Measurements from ENCODE around the gene DEFB128.

DEFB128 gene

GRCh38 chr20:164618-165017 is 24.9 kb downstream of the DEFB128 start:
- TF ChIP-seq PPARA (CRISPR knock-in tag; IDR thresholded peaks at IDR 0.05; ENCODE audit: borderline replicate concordance) = no peak
- no peak for TF ChIP-seq PATZ1 (CRISPR knock-in tag; IDR thresholded peaks at IDR 0.05; ENCODE audit: borderline replicate concordance)
- no peak for TF ChIP-seq BACH2 (CRISPR knock-in tag; IDR thresholded peaks at IDR 0.05; ENCODE audit: borderline replicate concordance)
- TF ChIP-seq CSRNP3 (CRISPR knock-in tag; IDR thresholded peaks at IDR 0.05) = no peak

GRCh38 chr20:157154-157553 is 32.4 kb downstream of the DEFB128 start, which contains the start of gene DEFB127:
DEFB127 (plus strand) TSS chr20:157454; CDS start chr20:157545, 91 bp downstream.
- TF ChIP-seq CREB5 (CRISPR knock-in tag; IDR thresholded peaks at IDR 0.05; ENCODE audit: low read depth) = no peak
- TF ChIP-seq ZNF70 (CRISPR knock-in tag; IDR thresholded peaks at IDR 0.05) = no peak
- no peak for TF ChIP-seq ZNF8 (CRISPR knock-in tag; IDR thresholded peaks at IDR 0.05)
- TF ChIP-seq ISL1 (CRISPR knock-in tag; IDR thresholded peaks at IDR 0.05) = no peak
- no peak for TF ChIP-seq PPARA (CRISPR knock-in tag; IDR thresholded peaks at IDR 0.05; ENCODE audit: borderline replicate concordance)
- TF ChIP-seq ARNTL (CRISPR knock-in tag; IDR thresholded peaks at IDR 0.05; ENCODE audit: borderline replicate concordance, low read depth) = no peak
- TF ChIP-seq ZFP30 (CRISPR knock-in tag; IDR thresholded peaks at IDR 0.05) = no peak
- no peak for TF ChIP-seq POU6F1 (CRISPR knock-in tag; IDR thresholded peaks at IDR 0.05; ENCODE audit: borderline replicate concordance, low read depth)
- TF ChIP-seq OSR1 (CRISPR knock-in tag; IDR thresholded peaks at IDR 0.05) = no peak
- TF ChIP-seq ZFP3 (CRISPR knock-in tag; IDR thresholded peaks at IDR 0.05) = no peak
- no peak for TF ChIP-seq CSDC2 (CRISPR knock-in tag; IDR thresholded peaks at IDR 0.05)
- TF ChIP-seq CSRNP3 (CRISPR knock-in tag; IDR thresholded peaks at IDR 0.05) = no peak
- no peak for TF ChIP-seq TOX (CRISPR knock-in tag; IDR thresholded peaks at IDR 0.05; ENCODE audit: borderline replicate concordance)
- no peak for TF ChIP-seq SNAI2 (CRISPR knock-in tag; IDR thresholded peaks at IDR 0.05)
- ATAC-seq = no peak

More at GRCh38 chr20:164618-165017, 24.9 kb downstream of the DEFB128 start:
- no peak for ATAC-seq

GRCh38 chr20:152131-152530 is 37.4 kb downstream of the DEFB128 start:
- ATAC-seq = no peak
- no peak for TF ChIP-seq ZC3H10 (CRISPR knock-in tag; IDR thresholded peaks at IDR 0.05)
- no peak for TF ChIP-seq BACH2 (CRISPR knock-in tag; IDR thresholded peaks at IDR 0.05; ENCODE audit: borderline replicate concordance)
- TF ChIP-seq CREB5 (CRISPR knock-in tag; IDR thresholded peaks at IDR 0.05; ENCODE audit: low read depth) = no peak
- no peak for TF ChIP-seq CSRNP3 (CRISPR knock-in tag; IDR thresholded peaks at IDR 0.05)
- no peak for TF ChIP-seq ZNF8 (CRISPR knock-in tag; IDR thresholded peaks at IDR 0.05)
- TF ChIP-seq RARB (CRISPR knock-in tag; IDR thresholded peaks at IDR 0.05) = no peak
- no peak for TF ChIP-seq ISL1 (CRISPR knock-in tag; IDR thresholded peaks at IDR 0.05)
- no peak for TF ChIP-seq POU6F1 (CRISPR knock-in tag; IDR thresholded peaks at IDR 0.05; ENCODE audit: borderline replicate concordance, low read depth)
- TF ChIP-seq ZFP3 (CRISPR knock-in tag; IDR thresholded peaks at IDR 0.05) = no peak
- no peak for TF ChIP-seq TSHZ2 (CRISPR knock-in tag; IDR thresholded peaks at IDR 0.05)
- TF ChIP-seq SNAI2 (CRISPR knock-in tag; IDR thresholded peaks at IDR 0.05) = no peak
- no peak for TF ChIP-seq ZNF565 (CRISPR knock-in tag; conservative IDR thresholded peaks at IDR 0.05; ENCODE audit: low read depth)
- no peak for TF ChIP-seq CSDC2 (CRISPR knock-in tag; IDR thresholded peaks at IDR 0.05)
